Cerebellar cortex (tissue), 1 donor: ENCODE measurements around the gene BDP1.
A peak's percentile ranks its signal among the peaks of the same experiment; 100 is the strongest.
"Not testable (repeated sequence)": the region's sequence is repeated elsewhere in the genome, so short reads cannot be mapped to it uniquely, and the experiment has no call there.

Source experiments
- DNase-seq: peaks from one replicate; pipeline ENCODE4 v3.0.0-alpha.2; 2015; ENCODE audit warnings: low spot score

BDP1 gene

DNA sequence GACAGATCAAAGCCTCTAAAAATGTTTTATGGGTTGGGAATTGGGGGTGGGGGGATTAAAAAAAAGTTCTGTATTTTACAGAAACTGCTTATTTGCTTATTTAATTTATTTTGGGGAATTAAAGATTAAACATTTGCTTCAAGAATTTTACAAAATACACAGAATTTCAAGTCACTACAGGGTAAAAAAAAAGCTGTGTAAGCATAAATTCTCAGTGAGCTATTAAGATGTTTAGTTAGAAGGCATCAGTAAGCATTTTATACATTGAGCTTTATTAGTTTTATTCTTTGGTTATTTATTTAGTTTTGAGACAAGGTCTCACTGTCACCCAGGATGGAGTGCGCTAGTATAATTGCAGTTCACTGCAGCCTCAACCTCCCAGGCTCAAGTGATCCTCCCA lies 5.2 kb downstream of the BDP1 start:
- DNase-seq = no peak

DNA sequence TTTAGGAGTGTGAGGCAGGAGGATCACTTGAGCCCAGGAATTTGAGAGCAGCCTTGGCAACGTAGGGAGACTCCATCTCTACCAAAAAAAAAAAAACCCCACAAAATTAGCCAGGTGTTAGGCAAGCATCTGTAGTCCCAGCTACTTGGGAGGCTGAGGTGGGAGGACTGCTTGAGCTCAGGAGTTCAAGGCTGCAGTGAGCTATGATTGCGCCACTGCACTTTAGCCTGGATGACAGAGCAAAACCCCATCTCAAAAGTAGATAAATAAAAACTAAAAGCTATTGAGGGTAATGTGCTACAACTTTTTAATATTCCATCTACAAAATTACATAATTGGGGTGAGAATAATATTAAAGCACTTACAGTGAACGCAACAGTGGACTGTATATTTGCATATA lies 5.9 kb downstream of the BDP1 start:
- no peak for DNase-seq

DNA sequence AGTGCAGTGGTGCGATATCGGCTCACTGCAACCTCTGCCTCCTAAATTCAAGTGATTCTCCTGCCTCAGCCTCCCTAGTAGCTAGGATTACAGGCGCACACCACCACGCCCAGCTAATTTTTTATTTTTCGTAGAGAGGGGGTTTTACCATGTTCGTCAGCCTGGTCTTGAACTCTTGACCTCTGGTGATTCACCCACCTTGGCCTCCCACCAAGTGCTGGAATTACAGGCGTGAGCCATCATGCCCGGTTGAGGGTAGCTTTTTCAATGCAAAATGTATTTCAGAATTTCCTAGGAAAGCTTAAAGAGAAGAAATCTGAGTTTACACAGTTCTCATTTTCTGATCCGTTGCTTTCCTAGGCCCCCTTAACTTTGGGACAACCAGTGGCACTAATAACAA lies 15.7 kb downstream of the BDP1 start:
- DNase-seq = no peak

DNA sequence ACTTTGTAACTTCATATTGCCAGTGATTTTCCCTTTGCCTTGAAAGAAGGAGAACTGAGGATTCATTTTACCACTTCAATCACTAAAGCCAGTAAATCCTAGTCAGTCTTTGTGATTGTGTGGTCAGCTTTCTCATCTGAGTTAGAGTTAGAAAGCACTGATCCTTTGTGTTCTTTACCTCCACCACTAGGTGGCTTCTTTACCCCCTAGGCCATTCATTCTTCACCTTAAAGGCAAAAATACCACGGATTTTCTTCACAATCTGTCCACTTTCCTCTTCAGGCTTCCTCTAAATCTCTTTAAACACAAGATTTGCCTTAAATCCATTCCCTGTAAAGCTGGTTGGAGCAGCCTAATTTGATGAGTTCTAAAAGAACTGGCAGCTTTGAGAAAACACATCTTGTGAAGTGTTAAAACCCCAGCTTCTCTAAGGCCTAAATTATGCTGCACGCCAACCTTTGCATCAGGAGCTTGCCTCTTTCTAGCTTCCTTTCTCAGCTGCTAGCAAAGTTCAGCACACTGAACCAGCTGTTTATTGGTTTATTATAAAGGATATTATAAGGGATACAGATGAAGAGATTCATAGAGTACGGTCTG lies 20.4 kb downstream of the BDP1 start:
- DNase-seq = peak; percentile 48

DNA sequence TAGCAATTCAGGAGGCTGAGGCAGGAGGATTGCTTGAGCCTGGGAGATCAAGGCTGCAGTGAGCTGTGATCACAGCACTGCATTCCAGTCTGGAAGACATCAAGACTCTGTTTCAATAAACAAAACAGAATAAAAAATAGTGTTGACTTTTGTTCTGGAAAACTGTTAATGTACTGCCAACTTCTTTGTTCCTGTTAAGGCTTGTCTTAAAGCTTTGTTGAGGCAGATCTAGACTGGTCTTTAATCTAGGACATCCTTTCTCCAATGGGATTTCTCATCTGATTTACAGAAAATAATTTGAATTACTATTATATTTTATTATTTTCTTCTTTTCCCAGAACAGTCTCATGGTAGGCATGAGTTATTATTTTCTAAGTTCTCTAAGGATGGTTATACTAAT lies 26.0 kb downstream of the BDP1 start:
- DNase-seq = no peak

DNA sequence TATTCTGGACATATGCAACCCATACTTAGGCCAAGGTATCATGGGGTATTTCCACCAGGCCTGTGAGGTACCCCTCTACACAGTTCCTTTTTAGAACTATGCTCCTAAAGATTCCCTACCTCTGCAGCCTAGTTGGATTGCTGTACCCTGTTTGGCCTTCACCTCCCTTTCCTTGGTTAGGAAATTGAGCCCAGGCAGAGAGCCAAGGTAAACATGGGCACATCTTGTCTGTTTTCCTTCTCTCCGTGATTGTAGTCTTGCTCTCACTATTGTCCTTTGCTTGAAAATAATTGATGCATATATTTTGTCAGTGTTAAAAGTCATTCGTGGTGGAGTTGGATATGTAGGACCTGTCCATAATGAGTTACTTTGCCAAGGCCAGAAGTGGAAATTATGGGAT lies 26.7 kb downstream of the BDP1 start:
- peak; percentile 23 for DNase-seq

DNA sequence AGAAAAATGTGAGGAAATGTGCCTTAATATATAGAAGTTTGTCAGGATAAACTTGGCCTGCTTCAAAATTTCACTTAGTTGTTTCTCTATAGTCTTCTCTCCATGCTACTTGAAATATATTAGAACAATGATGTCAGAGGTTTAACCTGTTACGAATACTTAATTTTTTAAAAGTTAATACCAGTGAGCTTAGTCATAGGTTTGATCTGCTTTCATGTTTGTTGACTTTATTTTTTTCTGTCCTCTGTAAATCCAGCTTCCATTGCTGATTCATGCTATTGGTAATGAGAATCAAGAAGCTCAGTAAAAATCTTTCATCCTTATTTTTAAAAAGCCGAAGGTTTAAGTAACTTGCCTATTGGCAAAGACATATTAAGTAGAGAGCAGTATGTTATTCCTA lies 27.9 kb downstream of the BDP1 start:
- DNase-seq = no peak

DNA sequence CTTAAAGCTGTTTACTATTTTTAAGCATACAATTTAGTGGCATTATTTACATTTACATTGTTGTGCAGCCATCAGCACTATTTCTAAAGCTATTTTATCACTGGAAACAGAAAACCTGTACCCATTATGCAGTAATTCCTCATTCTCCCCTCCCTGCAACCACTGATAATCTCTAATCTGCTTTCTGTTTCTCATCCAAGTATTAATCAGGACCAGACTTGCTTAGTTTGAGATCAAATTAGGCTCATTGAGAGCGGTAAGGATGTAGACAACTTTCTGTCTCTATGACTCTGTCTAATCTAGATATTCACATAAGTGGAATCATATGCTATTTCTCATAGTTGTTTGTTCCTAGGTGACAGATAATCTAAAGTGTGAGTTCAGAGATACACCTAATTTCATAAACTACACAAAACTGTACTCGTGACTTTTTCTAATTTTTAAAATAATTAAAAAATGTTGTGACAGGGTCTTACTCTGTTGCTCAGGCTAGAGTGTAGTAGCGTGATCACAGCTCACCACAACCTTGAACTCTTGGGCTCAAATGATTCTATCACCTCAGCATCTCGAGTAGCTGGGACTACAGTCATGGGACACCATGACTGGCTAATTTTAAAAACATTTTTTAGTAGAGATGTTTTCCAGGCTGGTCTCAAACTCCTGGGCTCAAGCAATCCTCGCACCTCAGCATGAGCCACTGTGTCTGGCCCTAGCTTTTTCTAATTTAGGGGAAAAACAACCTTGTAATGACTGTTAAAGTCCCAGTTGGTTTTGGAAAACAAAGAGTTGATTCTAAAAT lies 37.6 kb downstream of the BDP1 start:
- DNase-seq = no peak

DNA sequence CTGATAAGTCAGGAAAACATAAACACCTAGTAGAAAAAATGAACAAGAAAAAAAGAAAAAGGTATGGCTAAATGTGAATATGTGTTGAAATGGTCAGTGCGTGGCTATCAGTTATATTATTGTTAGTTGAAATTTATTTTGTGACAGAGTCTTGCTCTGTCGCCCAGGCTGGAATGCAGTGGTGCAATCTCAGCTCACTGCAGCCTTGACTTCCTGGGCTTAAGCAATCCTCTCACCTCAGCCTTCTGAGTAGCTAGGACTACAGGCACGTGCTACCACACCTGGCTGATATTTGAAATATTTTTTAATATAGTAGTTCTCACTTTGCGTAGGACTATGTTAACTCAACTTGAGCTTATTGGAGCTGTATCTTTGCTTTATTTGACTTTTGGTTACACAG lies 38.8 kb downstream of the BDP1 start:
- DNase-seq = not testable (repeated sequence)

DNA sequence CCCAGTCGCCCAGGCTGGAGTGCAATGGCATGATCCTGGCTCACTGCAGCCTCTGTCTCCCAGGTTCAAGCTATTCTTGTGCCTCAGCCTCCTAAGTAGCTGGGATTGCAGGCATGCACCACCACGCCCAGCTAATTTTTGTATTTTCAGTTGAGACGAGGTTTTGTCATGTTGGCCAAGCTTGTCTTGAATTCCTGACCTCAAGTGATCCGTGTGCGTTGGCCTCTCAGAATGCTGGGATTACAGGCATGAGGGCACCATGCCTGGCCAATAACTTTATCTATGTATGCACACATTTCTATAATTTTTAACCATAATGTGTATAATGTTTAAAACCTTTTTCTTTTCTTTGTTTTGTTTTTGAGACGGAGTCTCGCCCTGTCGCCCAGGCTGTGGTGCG lies 43.3 kb downstream of the BDP1 start:
- not testable (repeated sequence) for DNase-seq

DNA sequence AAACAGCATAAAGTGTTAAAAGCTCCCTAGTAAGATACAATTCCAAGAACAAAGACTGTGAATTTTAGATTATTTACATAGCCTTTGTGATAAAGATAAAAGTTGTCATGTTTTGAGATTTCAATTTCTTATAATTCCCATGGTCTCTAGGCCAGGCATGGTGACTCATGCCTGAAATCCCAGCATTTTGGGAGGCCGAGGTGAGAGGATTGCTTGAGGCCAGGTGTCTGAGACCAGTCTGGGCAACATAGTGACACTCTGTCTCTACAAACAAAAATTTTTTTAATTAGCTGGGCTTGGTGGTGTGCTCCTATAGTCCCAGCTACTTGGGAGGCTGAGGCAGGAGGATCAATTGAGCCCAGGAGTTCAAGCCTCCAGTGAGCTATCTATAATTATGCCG lies 48.1 kb downstream of the BDP1 start:
- no peak for DNase-seq

DNA sequence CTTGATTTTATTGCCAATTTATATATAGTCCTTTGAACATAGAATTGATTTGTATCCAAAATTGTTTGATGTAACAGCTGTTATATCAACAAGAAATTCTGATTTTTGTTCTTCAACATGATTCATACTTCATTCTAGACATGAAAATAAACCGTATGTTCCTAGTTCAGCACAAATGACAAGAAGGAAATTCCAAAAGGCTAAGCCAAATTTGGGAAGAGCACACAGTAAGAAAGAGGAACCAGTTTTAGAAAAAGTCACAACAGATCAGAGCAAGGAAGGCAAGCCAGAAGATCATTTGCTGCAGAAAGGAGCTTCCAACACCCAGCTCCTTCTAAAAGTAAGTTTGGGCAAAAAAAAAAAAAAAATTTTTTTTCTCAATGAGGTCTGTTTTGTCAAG lies 66.7 kb downstream of the BDP1 start:
- no peak for DNase-seq

DNA sequence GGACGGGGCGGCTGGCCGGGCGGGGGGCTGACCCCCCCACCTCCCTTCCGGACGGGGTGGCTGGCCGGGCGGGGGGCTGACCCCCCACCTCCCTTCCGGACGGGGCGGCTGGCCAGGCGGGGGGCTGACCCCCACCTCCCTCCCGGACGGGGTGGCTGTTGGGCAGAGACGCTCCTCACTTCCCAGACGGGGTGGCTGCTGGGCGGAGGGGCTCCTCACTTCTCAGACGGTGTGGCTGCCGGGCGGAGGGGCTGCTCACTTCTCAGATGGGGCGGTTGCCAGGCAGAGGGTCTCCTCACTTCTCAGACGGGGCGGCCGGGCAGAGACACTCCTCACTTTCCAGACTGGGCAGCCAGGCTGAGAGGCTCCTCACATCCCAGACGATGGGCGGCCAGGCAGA lies 70.2 kb downstream of the BDP1 start:
- not testable (repeated sequence) for DNase-seq

DNA sequence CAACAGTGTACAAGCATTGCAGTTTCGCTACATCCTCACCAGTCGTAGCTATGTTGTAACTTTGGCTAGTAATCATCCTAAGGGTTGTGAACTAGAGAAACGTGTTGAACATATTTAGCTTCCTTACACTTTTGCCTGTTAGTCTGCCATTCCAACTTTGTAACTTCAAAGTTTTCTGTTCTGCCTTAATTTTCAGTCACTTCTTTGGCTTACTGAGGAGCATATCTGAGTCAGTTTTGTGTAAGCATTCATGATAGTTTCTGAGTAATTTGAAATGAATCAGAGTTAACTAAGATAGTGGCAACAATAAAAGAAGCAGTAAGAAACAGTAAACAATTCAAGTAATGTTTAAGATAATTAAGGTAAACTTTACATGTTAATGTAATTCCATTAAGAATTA lies 72.8 kb downstream of the BDP1 start:
- DNase-seq = no peak

DNA sequence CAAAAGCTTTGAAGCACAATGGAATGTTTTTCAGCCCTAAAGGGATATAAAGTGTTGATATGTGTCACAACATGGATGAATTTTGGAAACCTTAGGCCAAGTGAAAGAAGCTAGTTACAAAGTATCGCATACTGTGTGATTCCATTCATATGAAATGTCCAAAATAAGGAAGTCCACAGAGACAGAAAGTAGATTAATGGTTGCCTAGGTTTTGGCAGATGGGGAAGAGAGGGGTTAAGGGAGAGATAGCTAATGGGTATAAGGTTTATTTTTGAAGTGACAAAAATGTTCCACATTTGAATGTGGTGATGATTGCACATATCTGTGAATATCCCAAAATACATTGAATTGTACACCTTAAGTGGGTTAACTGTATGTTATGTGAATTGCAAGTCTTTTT lies 74.2 kb downstream of the BDP1 start:
- no peak for DNase-seq

DNA sequence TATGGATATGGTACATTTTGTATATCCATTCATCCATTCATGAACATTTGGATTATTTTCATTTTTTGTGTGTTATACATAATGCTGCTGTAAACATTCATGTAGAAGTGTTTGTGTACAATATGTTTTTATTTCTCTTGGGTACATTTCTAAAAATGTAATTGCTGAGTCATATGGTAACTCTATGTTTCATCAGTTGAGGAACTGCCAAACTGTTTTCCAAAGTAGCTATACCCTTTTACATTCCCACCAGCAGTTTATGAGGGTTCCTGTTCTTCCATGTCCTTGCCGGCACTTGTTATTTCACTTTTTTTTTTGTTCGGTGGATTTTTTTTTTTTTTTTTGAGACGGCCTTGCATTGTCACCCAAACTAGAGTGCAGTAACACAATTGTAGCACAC lies 77.7 kb downstream of the BDP1 start:
- no peak for DNase-seq

DNA sequence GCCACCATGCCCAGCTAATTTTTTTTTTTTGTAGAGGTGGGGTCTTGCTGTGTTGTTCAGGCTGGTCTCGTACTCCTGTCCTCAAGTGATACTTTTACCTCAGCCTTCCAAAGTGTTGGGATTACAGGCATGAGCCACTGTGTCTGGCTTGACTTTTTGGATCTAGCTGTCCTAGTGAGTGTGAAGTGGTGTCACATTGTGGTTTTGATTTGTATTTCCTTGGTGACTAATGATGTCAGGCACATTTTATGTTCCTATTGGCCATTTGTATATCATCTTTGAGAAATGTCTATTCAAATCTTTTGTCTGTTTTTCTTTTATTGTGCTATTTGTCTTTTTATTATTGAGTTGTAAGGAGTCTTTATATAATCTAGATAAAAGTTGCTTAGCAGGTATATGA lies 78.2 kb downstream of the BDP1 start:
- DNase-seq = peak; percentile 4

DNA sequence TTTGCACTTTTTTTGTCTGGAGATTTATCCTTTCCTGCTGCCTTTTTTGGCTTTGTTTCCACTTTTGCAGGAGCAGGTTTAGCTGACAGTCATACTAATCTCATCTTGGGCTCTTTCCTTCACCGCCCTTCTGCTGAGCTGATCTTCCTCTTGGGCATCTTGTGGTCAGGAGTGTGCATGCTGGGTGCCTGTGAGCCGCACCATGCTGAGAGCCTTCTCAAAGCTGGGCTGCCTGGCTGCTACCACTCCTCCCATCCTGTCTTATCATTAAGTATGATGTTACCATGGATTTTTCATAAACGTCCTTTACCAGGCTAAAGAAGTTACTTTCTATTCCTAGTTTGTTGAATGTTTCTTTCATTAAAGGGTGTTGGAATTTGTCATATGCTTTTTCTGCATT lies 82.2 kb downstream of the BDP1 start:
- peak; percentile 5 for DNase-seq

DNA sequence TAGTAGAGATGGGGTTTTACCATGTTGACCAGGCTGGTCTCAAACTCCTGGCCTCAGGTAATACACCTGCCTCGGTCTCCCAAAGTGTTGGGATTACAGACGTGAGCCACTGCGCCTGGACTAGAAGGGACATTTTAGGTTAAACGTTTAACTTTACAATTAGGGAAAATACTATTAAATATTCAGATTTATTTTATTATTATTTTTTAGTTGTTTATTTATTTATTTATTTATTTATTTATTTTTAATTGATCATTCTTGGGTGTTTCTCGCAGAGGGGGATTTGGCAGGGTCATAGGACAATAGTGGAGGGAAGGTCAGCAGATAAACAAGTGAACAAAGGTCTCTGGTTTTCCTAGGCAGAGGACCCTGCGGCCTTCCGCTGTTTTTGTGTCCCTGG lies 95.4 kb downstream of the BDP1 start:
- DNase-seq = not testable (repeated sequence)

DNA sequence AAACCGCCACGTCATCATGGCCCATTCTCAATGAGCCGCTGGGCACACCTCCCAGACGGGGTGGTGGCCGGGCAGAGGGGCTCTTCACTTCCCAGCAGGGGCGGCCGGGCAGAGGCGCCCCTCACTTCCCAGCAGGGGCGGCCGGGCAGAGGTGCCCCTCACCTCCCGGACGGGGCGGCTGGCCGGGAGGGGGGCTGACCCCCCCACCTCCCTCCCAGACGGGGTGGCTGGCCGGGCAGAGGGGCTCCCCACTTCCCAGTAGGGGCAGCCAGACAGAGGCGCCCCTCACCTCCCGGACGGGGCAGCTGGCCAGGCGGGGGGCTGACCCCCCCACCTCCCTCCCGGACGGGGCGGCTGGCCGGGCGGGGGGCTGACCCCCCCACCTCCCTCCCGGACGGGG lies 96.1 kb downstream of the BDP1 start:
- not testable (repeated sequence) for DNase-seq

DNA sequence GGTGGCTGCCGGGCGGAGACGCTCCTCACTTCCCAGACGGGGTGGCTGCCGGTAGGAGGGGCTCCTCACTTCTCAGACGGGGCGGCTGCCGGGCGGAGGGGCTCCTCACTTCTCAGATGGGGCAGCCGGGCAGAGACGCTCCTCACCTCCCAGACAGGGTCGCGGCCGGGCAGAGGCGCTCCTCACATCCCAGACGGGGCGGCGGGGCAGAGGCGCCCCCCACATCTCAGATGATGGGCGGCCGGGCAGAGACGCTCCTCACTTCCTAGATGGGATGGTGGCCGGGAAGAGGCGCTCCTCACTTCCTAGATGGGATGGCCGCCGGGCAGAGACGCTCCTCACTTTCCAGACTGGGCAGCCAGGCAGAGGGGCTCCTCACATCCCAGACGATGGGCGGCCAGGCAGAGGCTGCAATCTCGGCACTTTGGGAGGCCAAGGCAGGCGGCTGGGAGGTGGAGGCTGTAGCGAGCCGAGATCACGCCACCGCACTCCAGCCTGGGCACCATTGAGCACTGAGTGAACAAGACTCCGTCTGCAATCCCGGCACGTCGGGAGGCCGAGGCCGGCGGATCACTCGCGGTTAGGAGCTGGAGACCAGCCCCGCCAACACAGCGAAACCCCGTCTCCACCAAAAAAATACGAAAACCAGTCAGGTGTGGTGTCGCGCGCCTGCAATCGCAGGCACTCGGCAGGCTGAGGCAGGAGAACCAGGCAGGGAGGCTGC lies 96.7 kb downstream of the BDP1 start:
- DNase-seq = not testable (repeated sequence)

DNA sequence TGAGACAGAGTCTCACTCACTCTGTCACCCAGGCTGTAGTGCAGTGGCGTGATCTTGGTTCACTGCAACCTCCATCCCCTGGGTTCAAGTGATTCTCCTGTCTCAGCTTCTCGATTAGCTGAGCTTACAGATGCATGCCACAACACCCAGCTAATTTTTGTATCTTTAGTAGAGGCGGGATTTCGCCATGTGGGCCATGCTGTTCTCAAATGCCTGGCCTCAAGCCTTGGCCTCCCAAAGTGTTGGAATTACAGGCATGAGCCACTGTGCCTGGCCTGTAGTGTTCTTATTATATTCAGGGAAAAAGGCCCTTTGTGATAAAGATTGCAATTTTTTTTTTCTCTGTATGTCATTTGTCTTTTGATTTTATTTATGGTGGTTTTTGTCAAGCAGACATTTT lies 107.7 kb downstream of the BDP1 start:
- no peak for DNase-seq

DNA sequence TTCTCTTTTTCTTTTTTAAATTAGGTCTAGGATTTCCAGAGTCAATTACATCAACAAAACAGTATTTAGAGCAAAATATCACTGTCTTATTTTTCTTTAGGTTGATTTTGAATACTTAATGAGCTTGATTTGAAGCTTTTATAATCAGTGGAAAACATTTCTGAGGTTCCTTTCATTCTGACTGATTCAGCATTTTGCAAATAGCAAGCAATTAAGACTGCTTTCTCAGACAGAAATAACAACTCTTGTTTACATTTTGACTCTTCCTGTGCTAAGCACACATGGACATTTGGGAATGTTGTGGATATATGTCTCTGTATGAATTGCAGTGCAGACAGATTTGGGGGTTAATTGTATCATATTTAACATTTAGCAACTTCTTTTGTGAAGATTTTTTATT lies 109.4 kb downstream of the BDP1 start:
- DNase-seq = no peak
